GM12864 (cell line): ENCODE data around the gene COQ8A.

Experiments used
- DNase-seq: peaks from one replicate; pipeline ENCODE4 v3.0.0-alpha.2; 2011; ENCODE audit warnings: low read depth
- H3K4me3 ChIP-seq: 2 replicates; pipeline ENCODE4 v1.5.1; 2011; ENCODE audit warnings: mild to moderate bottlenecking, low read depth, low read length, control low read depth
- TF ChIP-seq, protein P1 (sequence below): IDR thresholded peaks from 2 replicates; pipeline ENCODE4 v1.5.1; 2011; ENCODE audit warnings: low read depth, mild to moderate bottlenecking, moderate library complexity, low read length, control low read depth, inconsistent platforms; ENCODE audit errors: missing control alignments

The COQ8A gene

DNA sequence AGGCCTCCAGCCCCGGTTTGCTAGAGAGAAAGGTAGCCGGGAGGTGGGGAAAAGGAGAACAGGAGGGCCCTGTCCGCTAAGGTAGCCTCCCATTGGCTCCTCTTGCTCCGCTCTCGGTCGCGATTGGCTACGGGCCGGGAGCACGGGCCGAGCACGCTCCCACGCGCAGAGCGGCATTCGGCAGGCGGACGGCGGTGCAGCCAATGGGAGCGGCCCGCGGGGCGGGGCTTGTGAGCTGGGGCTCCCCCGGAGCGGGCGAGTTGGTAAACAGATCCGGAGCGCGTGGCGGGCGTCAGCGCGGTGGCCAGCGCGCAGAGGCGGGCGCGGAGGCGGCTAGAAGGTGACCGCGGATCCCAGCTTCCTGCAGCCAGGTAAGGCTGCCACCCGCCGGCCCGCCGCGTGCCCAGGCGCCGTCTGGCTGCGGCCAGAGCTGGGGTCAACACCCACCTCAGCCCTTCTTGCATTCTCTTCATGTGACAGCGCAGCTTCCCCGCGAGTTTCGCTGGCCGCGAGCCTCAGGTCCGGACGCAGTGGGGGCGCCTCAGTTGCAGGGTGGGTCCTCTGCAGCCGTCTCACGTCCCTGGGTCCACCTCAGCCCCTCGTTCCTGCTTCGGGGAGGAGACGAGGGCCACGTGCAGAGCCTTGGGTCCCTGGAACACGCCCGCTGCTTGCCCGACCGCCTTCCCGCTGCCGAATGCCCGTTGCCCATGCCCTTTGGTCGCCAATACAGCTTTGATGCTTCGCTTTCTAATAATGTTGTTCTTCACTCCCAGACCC lies at the start of gene COQ8A:
Gene COQ8A, plus strand, starts transcription at position 266 of the 777 bp plus-strand sequence. CDS start 21,092 bp downstream, outside the sequence.
- TF ChIP-seq, protein P1, sequence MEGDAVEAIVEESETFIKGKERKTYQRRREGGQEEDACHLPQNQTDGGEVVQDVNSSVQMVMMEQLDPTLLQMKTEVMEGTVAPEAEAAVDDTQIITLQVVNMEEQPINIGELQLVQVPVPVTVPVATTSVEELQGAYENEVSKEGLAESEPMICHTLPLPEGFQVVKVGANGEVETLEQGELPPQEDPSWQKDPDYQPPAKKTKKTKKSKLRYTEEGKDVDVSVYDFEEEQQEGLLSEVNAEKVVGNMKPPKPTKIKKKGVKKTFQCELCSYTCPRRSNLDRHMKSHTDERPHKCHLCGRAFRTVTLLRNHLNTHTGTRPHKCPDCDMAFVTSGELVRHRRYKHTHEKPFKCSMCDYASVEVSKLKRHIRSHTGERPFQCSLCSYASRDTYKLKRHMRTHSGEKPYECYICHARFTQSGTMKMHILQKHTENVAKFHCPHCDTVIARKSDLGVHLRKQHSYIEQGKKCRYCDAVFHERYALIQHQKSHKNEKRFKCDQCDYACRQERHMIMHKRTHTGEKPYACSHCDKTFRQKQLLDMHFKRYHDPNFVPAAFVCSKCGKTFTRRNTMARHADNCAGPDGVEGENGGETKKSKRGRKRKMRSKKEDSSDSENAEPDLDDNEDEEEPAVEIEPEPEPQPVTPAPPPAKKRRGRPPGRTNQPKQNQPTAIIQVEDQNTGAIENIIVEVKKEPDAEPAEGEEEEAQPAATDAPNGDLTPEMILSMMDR = no peak
- H3K4me3 ChIP-seq = peak within 1 kb of the TSS; percentile 71

DNA sequence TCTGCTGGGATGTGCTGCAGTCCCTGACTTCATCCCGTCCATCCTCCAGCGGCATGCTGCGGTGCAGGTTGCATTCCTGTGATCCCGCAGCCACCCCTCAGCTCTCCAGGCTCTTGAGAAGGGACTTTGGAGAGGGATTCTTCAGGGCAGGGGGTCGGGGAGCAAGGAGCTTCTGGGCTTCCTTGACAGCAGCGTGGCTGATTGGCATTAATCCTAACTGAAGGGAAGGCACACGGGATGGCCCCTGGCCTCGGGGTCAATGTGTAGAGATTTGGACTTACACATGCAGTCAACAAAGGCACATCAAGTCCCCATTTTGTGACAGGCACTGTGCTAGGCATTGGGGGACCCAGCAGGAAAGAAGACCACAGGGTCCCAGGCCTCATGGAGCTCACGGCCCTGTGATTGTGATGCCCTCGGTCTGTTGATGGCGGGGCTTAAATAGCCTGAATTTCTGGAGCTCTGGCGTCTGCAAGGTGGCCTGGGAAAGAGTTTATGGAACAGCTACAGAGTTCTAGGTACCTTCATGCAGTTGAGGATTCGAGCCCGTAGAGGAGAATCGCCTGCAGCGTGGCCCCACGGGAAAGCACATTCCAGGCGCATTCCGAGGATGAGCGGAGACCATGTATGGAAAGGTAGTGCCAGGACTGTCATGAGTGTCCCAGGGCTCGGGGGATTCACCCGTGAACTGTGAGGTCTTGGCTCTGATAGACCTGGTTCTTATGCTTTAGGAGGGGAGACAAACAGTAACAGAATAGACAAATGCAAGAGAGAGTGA lies 49.6 kb upstream of the COQ8A start:
- TF ChIP-seq, protein P1 = no peak
- DNase-seq = no peak
- H3K4me3 ChIP-seq = no peak overlapping the region

More for the DNA sequence above, at the start of gene COQ8A:
- DNase-seq = peak; percentile 98

DNA sequence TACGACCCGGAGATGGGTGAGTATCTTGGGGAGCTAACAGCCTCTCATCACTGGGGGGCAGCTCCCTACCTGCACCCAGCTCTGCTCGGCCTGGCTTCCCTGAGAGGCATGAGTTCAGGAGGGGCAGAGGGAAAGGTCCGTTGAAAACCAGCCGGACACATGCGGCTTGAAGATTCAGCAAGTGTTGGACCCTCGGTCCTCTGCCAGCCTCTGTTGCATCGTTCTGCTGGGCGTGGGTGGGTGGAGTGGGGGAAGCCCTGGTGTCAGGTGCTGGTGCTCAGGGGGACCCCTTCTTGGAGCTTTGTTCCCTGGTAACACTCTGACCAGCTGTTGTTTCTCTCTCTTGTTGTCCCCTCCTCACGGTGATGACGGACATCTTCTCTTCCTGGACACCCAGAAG lies 48.7 kb upstream of the COQ8A start:
- TF ChIP-seq, protein P1 = no peak
- no peak for DNase-seq
- H3K4me3 ChIP-seq = no peak overlapping the region

DNA sequence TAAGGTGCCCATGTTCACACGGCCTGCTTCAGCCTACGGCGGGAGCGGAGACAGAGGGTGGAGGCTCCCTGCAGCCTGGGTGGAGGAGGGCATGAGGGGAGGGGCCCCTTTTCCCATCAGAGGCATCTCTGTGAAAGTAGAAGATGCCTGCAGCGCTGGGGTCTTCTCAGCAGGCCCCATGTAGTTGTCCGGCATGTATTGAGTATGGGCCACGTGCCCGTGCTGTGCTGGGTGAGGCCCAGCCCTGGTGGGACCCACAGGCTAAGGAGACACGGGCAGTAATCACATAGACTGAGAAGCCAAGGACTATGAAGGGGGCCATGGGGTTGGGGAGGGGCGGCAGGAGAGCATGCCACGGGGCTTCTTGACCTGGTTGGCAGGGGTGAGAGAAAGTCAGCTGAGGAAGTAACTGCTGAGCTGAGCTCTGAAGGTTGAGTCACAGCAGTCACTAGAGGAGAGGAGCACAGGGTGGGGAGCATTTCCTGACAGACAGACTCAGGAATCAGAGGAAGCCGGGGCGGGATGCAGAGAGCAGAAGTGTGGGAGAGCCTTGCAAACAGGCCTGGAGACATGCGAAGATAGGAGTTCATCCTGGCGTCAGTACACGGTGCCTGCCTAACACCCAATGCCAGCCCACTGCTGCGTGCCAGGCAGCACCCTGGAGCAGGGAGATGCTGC lies 48.1 kb upstream of the COQ8A start:
- no peak overlapping the region for H3K4me3 ChIP-seq
- TF ChIP-seq, protein P1 = no peak
- DNase-seq = no peak

DNA sequence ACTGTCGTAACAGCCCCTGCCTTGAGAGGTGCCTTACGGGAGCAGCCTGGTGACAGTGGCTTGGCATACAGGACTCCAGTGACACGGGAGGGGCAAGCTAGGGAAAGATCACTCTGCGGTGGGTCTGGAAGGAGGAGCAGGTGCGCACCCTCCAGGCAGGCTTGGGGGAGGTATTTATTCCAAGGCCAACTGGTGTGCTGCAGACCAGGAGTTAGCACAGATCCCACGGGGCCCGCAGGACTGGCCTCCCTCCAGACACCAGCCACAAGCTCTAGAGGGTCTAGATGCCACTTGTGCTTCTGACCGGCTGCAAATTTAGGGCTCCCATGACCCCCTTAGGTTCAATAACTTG lies 47.6 kb upstream of the COQ8A start:
- no peak overlapping the region for H3K4me3 ChIP-seq
- DNase-seq = no peak
- TF ChIP-seq, protein P1 = no peak

DNA sequence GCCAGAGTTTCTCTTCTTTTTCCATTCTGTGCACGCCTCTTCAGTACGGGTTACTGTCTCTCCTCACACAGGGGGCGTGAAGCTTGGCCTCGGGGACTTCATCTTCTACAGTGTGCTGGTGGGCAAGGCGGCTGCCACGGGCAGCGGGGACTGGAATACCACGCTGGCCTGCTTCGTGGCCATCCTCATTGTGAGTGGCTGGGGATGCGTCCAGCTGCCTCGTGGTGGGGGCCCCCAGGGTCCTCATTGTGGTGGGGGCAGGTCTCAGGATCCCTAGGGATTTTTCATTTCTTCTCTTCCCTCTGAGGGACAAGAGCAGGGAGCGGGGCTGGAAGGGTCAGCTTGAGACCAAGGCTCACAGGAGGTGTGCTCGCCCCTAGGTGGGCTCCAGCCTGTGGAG lies 46.2 kb upstream of the COQ8A start:
- no peak for DNase-seq
- H3K4me3 ChIP-seq = no peak overlapping the region
- TF ChIP-seq, protein P1 = no peak
